ENCODE data around the gene UVSSA. TPM values are rescaled to one million over a fixed set of nuclear protein-coding genes. Genes with fewer than 3 reads are reported as not detected.
"Not testable (repeated sequence)": the region's sequence is repeated elsewhere in the genome, so short reads cannot be mapped to it uniquely, and the experiment has no call there.

Gene UVSSA
- total and polyA plus RNA-seq, 8 donors: 12.8 to 36.6 (median 18.8) TPM

DNA sequence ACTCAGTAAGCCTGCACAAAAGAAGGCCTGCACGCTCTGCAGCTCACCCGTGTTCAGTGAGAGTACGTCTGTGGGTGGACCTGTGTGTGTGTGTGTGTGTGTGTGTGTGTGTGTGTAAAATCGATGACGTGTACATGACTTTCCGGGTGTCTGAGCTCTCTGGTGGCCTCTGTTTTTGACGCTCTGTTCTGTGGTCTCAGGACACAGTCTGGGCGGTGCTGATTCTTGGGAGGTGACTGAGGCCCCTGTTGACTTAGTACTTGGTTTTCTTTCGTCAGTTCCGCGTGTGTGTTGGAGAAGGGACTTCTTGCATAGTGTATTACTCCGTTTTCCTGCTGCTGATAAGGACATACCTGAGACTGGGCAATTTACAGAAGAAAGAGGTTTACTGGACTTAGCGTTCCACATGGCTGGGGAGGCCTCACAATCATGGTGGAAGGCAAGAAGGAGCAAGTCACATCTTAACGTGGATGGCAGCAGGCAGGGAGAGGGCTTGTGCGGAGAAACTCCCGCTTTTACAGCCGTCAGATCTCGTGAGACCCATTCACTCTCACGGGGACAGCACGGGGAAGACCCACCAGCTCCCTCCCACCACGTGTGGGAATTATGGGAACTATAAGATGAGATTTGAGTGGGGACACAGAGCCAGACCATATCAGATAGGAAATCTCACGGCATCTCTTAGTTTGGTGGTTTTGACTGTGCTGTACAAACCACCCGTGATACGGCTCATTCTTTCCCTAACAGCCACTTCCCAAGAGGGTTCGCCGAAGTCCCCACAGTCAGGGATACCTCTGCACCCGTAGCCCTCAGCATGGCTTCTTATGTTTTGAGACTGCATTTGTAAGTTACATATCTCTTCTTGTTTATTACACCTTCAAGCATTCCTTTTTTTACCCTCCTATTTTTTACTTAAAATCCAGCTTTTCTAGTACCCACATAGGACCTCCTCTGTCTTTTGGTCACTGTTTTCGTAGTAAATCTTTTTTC is 24.5 kb downstream of the UVSSA start:
- no peak overlapping the region for H3K4me3 ChIP-seq
- no peak for ATAC-seq
- intact Hi-C loops (cut with DNase I): no loop called here
- no peaks in the 10 kb centered on the region for H3K4me1 ChIP-seq
- TF ChIP-seq, protein P1, sequence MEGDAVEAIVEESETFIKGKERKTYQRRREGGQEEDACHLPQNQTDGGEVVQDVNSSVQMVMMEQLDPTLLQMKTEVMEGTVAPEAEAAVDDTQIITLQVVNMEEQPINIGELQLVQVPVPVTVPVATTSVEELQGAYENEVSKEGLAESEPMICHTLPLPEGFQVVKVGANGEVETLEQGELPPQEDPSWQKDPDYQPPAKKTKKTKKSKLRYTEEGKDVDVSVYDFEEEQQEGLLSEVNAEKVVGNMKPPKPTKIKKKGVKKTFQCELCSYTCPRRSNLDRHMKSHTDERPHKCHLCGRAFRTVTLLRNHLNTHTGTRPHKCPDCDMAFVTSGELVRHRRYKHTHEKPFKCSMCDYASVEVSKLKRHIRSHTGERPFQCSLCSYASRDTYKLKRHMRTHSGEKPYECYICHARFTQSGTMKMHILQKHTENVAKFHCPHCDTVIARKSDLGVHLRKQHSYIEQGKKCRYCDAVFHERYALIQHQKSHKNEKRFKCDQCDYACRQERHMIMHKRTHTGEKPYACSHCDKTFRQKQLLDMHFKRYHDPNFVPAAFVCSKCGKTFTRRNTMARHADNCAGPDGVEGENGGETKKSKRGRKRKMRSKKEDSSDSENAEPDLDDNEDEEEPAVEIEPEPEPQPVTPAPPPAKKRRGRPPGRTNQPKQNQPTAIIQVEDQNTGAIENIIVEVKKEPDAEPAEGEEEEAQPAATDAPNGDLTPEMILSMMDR (IDR thresholded peaks at IDR 0.05): no peak
- peaks cover 0 to 69% of the 10 kb centered on the region in 2 donors for H3K36me3 ChIP-seq
- no peaks in the 10 kb centered on the region for H3K27me3 ChIP-seq
- DNase-seq: peak in 1 of 4 donors; percentile 22
- H3K27ac ChIP-seq: no peak overlapping the region
- no peaks in the 10 kb centered on the region for H3K9me3 ChIP-seq

DNA sequence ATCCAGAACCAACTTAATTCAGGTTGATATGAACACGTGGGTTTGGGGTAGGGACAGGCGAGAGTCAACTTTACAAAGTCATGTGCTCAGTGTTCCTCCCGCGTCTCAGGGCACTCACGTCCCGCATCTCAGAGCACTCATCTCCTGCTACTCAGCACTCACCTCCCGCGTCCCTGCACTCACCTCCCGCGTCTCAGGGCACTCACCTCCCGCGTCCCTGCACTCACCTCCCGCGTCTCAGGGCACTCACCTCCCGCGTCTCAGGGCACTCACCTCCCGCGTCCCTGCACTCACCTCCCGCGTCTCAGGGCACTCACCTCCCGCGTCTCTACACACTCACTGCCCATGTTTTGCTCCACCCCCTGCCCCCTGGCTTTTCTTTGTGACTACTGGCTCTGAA is 25.6 kb downstream of the UVSSA start:
- DNase-seq: peak in 1 of 4 donors; percentile 14
- H3K27me3 ChIP-seq; H3K4me3 ChIP-seq; ATAC-seq; H3K4me1 ChIP-seq; H3K9me3 ChIP-seq; H3K27ac ChIP-seq; intact Hi-C loops (cut with DNase I): not testable (repeated sequence)
- H3K36me3 ChIP-seq: peaks cover 0 to 68% of the 10 kb centered on the region in 2 donors

DNA sequence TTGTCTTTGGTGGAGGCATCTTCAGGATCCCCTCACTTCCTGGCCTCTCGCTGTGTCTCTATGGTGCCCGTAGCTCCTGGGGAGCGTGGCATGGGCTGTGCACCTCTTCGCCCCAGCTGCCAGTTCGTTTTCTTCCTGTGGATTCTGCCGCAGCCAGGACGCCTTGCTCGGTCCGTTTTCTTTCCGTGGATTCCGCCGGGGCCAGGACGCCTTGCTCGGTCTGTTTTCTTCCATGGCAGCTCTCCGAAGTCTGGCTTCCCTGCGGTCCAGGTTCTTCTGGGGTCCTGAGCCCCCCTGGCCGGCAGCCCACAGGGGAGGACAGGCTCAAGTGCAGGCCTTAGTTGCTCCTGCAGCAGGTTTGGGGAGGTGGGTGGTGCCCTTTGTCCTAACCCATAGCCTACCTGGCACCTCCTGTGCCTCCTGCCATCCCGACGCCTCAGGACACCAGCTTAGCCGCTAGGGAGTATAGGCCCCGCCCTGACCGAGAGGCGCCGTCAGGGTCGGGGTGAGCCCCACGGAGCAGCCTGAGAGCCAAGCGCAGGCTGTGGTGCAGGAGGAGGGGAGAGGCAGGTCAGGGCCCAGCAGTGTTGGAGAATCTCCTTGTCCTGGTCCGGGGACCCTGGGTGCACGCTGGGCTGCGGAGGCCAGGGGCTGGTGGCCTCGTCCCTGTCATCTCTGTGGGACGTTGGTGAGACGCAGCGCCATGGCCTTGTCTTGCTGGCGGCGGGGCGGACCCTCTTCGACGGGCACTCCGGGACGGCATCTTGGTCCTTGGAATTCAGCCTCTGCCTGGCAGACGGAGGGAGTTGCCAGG is 27.1 kb downstream of the UVSSA start:
- no peaks in the 10 kb centered on the region for H3K27me3 ChIP-seq
- H3K9me3 ChIP-seq: no peaks in the 10 kb centered on the region
- ATAC-seq (no peak), DNase-seq (peak in 1 of 4 donors; percentile 72)
- peaks cover 0 to 60% of the 10 kb centered on the region in 2 donors for H3K36me3 ChIP-seq
- intact Hi-C loops (cut with DNase I): no loop called here
- no peak overlapping the region for H3K27ac ChIP-seq
- H3K4me3 ChIP-seq: no peak overlapping the region
- TF ChIP-seq, protein P1 (IDR thresholded peaks at IDR 0.05): no peak
- H3K4me1 ChIP-seq: no peaks in the 10 kb centered on the region

DNA sequence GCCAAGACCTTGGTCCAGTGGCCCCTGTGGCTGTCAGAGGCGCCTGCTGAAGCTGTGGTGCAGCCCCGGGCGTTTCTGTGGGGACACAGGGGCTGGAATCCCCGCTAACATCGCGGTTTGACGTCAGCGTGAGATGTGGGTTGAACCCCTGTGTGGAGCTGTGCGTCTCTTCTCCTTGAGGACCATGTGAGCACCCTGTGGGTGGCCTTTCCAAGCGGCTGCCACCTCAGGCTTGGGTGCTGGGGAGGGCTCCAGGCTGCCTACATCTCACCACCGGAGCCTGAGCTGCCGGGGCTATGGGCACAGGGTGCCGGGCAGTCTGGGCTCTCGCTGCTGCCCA is 27.7 kb downstream of the UVSSA start:
- TF ChIP-seq, protein P1 (IDR thresholded peaks at IDR 0.05): no peak
- intact Hi-C loops (cut with DNase I): no loop called here
- no peak overlapping the region for H3K4me3 ChIP-seq
- H3K9me3 ChIP-seq: no peaks in the 10 kb centered on the region
- DNase-seq: no peak
- H3K4me1 ChIP-seq: no peaks in the 10 kb centered on the region
- H3K27ac ChIP-seq: no peak overlapping the region
- H3K36me3 ChIP-seq: peaks cover 0 to 60% of the 10 kb centered on the region in 2 donors
- H3K27me3 ChIP-seq: no peaks in the 10 kb centered on the region
- no peak for ATAC-seq

DNA sequence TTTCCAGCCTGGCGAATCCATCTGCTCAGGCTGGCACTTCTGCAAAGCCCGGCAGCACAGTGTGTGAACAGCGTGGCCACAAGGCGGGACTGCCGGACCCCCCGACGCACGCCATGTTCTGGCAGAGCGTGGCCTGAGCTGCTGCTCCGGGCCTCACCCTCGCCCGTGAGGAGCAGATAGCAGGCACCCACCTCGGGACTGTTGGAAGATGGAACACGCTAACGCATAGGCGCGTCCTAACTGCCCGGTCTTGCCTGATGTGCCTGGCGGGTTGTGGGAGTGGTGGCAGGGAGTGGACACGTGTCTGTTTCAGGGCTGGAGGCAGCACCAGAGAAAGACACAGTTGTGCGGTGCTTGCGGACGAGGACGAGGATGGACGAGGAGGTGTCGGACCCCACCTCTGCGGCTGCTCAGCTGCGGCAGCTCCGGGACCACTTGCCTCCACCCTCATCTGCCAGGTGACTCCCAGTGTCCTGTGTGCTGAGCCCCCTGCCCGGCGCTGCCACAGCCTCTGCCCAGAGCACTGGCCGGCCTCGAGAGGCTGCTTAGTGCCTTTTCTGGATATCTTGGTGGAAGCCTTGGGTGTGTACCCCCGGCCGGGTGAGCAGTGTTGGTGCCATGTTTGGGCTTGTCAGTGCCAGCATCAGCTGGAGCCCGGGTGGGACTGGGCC is 28.2 kb downstream of the UVSSA start:
- peaks cover 0 to 60% of the 10 kb centered on the region in 2 donors for H3K36me3 ChIP-seq
- TF ChIP-seq, protein P1 (IDR thresholded peaks at IDR 0.05): no peak
- intact Hi-C loops (cut with DNase I): no loop called here

More for the DNA sequence above, 28.2 kb downstream of the UVSSA start:
- no peak overlapping the region for H3K4me3 ChIP-seq
- no peaks in the 10 kb centered on the region for H3K4me1 ChIP-seq
- DNase-seq: peak in 1 of 4 donors; percentile 76
- H3K27me3 ChIP-seq: no peaks in the 10 kb centered on the region
- ATAC-seq: no peak
- H3K9me3 ChIP-seq: no peaks in the 10 kb centered on the region
- H3K27ac ChIP-seq: no peak overlapping the region

All from left lung (tissue), 10 donors.